B cell (primary cell): Measurements from ENCODE around the gene C1orf35.

Experiments used
- EZH2 ChIP-seq: IDR thresholded peaks from 2 replicates; pipeline ENCODE4 v1.6.1; 2012; ENCODE audit warnings: borderline replicate concordance, low read depth, mild to moderate bottlenecking, moderate library complexity, low read length; ENCODE audit not compliant: insufficient read depth, poor library complexity, severe bottlenecking
- TF ChIP-seq, protein P1 (sequence below): fragments of 200-600 bp; IDR thresholded peaks from one replicate; pipeline ENCODE4 v1.8.0; 2022; ENCODE audit warnings: antibody characterized with exemption, mild to moderate bottlenecking

DNA sequence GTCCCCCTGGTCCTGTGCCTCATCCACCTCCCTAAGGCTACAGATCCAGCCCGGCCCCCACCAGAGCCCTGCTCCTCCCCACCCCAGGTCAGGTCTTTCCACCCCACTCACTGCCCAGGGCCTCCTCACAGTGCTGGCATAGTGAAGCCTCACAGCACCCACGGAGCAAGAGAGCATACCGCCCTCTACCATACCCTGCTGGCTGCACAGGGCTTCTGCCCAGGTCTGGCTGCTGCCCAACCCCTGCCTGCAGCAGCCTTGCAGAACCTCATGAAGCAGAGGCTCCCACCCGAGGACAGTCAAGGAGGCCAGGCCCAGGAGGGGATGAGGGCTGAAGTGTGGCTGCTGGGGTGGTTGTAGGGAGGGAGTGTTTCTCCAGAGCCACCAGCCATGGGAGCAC, 40.3 kb downstream of the C1orf35 start:
- no peak for TF ChIP-seq EZH2
- TF ChIP-seq, protein P1, sequence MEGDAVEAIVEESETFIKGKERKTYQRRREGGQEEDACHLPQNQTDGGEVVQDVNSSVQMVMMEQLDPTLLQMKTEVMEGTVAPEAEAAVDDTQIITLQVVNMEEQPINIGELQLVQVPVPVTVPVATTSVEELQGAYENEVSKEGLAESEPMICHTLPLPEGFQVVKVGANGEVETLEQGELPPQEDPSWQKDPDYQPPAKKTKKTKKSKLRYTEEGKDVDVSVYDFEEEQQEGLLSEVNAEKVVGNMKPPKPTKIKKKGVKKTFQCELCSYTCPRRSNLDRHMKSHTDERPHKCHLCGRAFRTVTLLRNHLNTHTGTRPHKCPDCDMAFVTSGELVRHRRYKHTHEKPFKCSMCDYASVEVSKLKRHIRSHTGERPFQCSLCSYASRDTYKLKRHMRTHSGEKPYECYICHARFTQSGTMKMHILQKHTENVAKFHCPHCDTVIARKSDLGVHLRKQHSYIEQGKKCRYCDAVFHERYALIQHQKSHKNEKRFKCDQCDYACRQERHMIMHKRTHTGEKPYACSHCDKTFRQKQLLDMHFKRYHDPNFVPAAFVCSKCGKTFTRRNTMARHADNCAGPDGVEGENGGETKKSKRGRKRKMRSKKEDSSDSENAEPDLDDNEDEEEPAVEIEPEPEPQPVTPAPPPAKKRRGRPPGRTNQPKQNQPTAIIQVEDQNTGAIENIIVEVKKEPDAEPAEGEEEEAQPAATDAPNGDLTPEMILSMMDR: no peak
